GM18511 (cell line): Measurements from ENCODE around the gene PRR36.
A peak's percentile ranks its signal among the peaks of the same experiment; 100 is the strongest.

ENCODE experiments used
- ATAC-seq: cut with Tn5 transposase; IDR thresholded peaks from one replicate; pipeline ENCODE4 v1.9.1; 2021; ENCODE audit warnings: mild to moderate bottlenecking, moderate library complexity; ENCODE audit not compliant: unreplicated experiment

Gene PRR36

GRCh38 chr19:7847664-7848063, 26.5 kb downstream of the PRR36 start:
- no peak for ATAC-seq

- ATAC-seq = no peak
These were observed 28.0 kb downstream of the PRR36 start for GRCh38 chr19:7846155-7846646.

- ATAC-seq = no peak
These were observed 28.6 kb downstream of the PRR36 start for GRCh38 chr19:7845390-7846154.

- ATAC-seq = no peak
These were observed 29.2 kb downstream of the PRR36 start for GRCh38 chr19:7844951-7845350.

GRCh38 chr19:7844405-7844804, 29.8 kb downstream of the PRR36 start:
- no peak for ATAC-seq

- no peak for ATAC-seq
These were observed 30.7 kb downstream of the PRR36 start for GRCh38 chr19:7843521-7843920.

GRCh38 chr19:7842661-7843294, 31.4 kb downstream of the PRR36 start:
- ATAC-seq = no peak

- no peak for ATAC-seq
These were observed 32.2 kb downstream of the PRR36 start for GRCh38 chr19:7841751-7842660.

GRCh38 chr19:7840629-7841028, 33.6 kb downstream of the PRR36 start:
- ATAC-seq = no peak

- no peak for ATAC-seq
These were observed 34.7 kb downstream of the PRR36 start for GRCh38 chr19:7839476-7839875.

GRCh38 chr19:7833225-7834099, 40.7 kb downstream of the PRR36 start:
- no peak for ATAC-seq

GRCh38 chr19:7832781-7833180, 41.4 kb downstream of the PRR36 start:
- no peak for ATAC-seq

GRCh38 chr19:7832009-7832408, 42.2 kb downstream of the PRR36 start:
- ATAC-seq = no peak

- no peak for ATAC-seq
These were observed 42.7 kb downstream of the PRR36 start for GRCh38 chr19:7831452-7831851.

- ATAC-seq = no peak
These were observed 43.4 kb downstream of the PRR36 start for GRCh38 chr19:7830823-7831222.

- peak; percentile 14 for ATAC-seq
These were observed 43.9 kb downstream of the PRR36 start for GRCh38 chr19:7830272-7830771.

GRCh38 chr19:7829561-7830271, 44.5 kb downstream of the PRR36 start, which contains the start of gene EVI5L:
TSS of gene EVI5L (plus strand) at chr19:7830218. CDS start at chr19:7846543, 16,325 bp downstream.
- peak; percentile 90 for ATAC-seq

GRCh38 chr19:7829166-7829520, 45.0 kb downstream of the PRR36 start:
- ATAC-seq = no peak

- no peak for ATAC-seq
These were observed 50.4 kb downstream of the PRR36 start for GRCh38 chr19:7823686-7824301.
